GM23338 (cell line): ENCODE results near the gene EBI3. TPM values are rescaled to one million over a fixed set of nuclear protein-coding genes. Genes with fewer than 3 reads are reported as not detected.

ENCODE experiments used
- ATAC-seq: fragments of 200-7000 bp; cut with Tn5 transposase; 3 replicates; pipeline ENCODE4 v1.9.1; 2020
- DNase-seq: peaks from one replicate; pipeline ENCODE4 v3.0.0-alpha.2; 2015; ENCODE audit warnings: low spot score
- H2AFZ ChIP-seq: fragments of 200-600 bp; sonication (generic); 2 replicates; pipeline ENCODE4 v1.8.0; 2016; ENCODE audit warnings: antibody characterized with exemption, mild to moderate bottlenecking, moderate library complexity
- H3F3A ChIP-seq: fragments of 200-600 bp; sonication (generic); replicated peaks from 2 replicates; pipeline ENCODE4 v1.8.0; 2017; ENCODE audit warnings: antibody characterized with exemption, mixed run types, low read depth
- H3K27ac ChIP-seq: fragments of 200-600 bp; sonication (generic); 2 replicates; pipeline ENCODE4 v1.6.1; 2016; ENCODE audit warnings: low read depth
- H3K27me3 ChIP-seq: fragments of 200-600 bp; sonication (generic); 2 replicates; pipeline ENCODE4 v1.8.0; 2016; ENCODE audit warnings: mild to moderate bottlenecking, mixed run types, moderate library complexity; ENCODE audit not compliant: insufficient read depth
- H3K36me3 ChIP-seq: fragments of 200-600 bp; sonication (generic); 2 replicates; pipeline ENCODE4 v1.8.0; 2016; ENCODE audit warnings: mild to moderate bottlenecking; ENCODE audit not compliant: insufficient read depth
- H3K4me1 ChIP-seq: fragments of 200-600 bp; sonication (generic); 2 replicates; pipeline ENCODE4 v1.8.0; 2016; ENCODE audit warnings: mild to moderate bottlenecking, moderate library complexity; ENCODE audit not compliant: insufficient read depth
- H3K4me2 ChIP-seq: fragments of 200-600 bp; sonication (generic); 2 replicates; pipeline ENCODE4 v1.7.1; 2017; ENCODE audit warnings: mixed run types
- H3K4me3 ChIP-seq: fragments of 200-600 bp; sonication (generic); 2 replicates; pipeline ENCODE4 v1.6.1; 2016; ENCODE audit warnings: mixed run types
- H3K79me2 ChIP-seq: fragments of 200-600 bp; sonication (generic); replicated peaks from 2 replicates; pipeline ENCODE4 v1.8.0; 2017; ENCODE audit warnings: mild to moderate bottlenecking; ENCODE audit not compliant: insufficient read depth
- H3K9me2 ChIP-seq: fragments of 200-600 bp; sonication (generic); 2 replicates; pipeline ENCODE4 v1.8.0; 2017; ENCODE audit not compliant: insufficient read depth
- H4K20me1 ChIP-seq: fragments of 200-600 bp; sonication (generic); replicated peaks from 2 replicates; pipeline ENCODE4 v1.8.0; 2017; ENCODE audit warnings: mild to moderate bottlenecking; ENCODE audit not compliant: insufficient read depth
- H3K27ac Mint-ChIP-seq: 2 replicates; pipeline ENCODE4 v1.8.0; 2020; ENCODE audit warnings: inconsistent platforms, mild to moderate bottlenecking, moderate library complexity, mixed read lengths
- H3K27me3 Mint-ChIP-seq: 3 replicates; pipeline ENCODE4 v1.8.0; 2022; ENCODE audit warnings: low read depth, mild to moderate bottlenecking, moderate library complexity, mixed read lengths, inconsistent platforms; ENCODE audit not compliant: insufficient read depth, poor library complexity
- H3K36me3 Mint-ChIP-seq: 3 replicates; pipeline ENCODE4 v1.8.0; 2021; ENCODE audit warnings: low read depth, mild to moderate bottlenecking, inconsistent platforms, moderate library complexity, mixed read lengths
- H3K4me1 Mint-ChIP-seq: 3 replicates; pipeline ENCODE4 v1.8.0; 2020; ENCODE audit warnings: mild to moderate bottlenecking, inconsistent platforms, mixed read lengths
- H3K4me3 Mint-ChIP-seq: 3 replicates; pipeline ENCODE4 v1.8.0; 2021; ENCODE audit warnings: moderate library complexity, mild to moderate bottlenecking, inconsistent platforms, mixed read lengths
- H3K9me3 Mint-ChIP-seq: 3 replicates; pipeline ENCODE4 v1.8.0; 2020; ENCODE audit warnings: moderate library complexity, mild to moderate bottlenecking, inconsistent platforms, mixed read lengths
- CREB1 ChIP-seq: fragments of 250-450 bp; sonication (Bioruptor Pico); IDR thresholded peaks from 2 replicates; pipeline ENCODE4 v1.5.0; 2020; ENCODE audit warnings: low read depth, mild to moderate bottlenecking, moderate library complexity
- CTCF ChIP-seq, 2 experiments: fragments of 200-600 bp in 1 of 2; sonication (generic) in 1 of 2; conservative IDR thresholded peaks; 2 replicates each; pipeline versions ENCODE4 v1.5.1 to v1.6.1; 2016 to 2017; ENCODE audit warnings: antibody characterized with exemption in 2 of 2, low read depth in 2 of 2, mild to moderate bottlenecking in 2 of 2, moderate library complexity in 1 of 2
- EZH2 ChIP-seq: fragments of 200-600 bp; sonication (generic); IDR thresholded peaks from one replicate; pipeline ENCODE4 v1.8.0; 2017; ENCODE audit warnings: antibody characterized with exemption, mild to moderate bottlenecking, low read depth; ENCODE audit not compliant: unreplicated experiment
- EZH2phosphoT487 ChIP-seq: fragments of 200-600 bp; sonication (generic); IDR thresholded peaks from one replicate; pipeline ENCODE4 v1.8.1; 2018; ENCODE audit warnings: antibody characterized with exemption; ENCODE audit not compliant: unreplicated experiment
- JUNB ChIP-seq: IDR thresholded peaks from one replicate; pipeline ENCODE4 v1.6.1; 2016; ENCODE audit warnings: antibody characterized with exemption; ENCODE audit not compliant: unreplicated experiment
- NANOG ChIP-seq: IDR thresholded peaks from 2 replicates; pipeline ENCODE4 v1.6.1; 2016; ENCODE audit warnings: antibody characterized with exemption, borderline replicate concordance
- POLR2AphosphoS5 ChIP-seq: IDR thresholded peaks from 2 replicates; pipeline ENCODE4 v1.6.1; 2016; ENCODE audit warnings: antibody characterized with exemption, low read depth
- REST ChIP-seq: IDR thresholded peaks from one replicate; pipeline ENCODE4 v1.6.1; 2018; ENCODE audit warnings: antibody characterized with exemption; ENCODE audit not compliant: unreplicated experiment
- STAT1 ChIP-seq: IDR thresholded peaks from one replicate; pipeline ENCODE4 v1.6.1; 2016; ENCODE audit warnings: antibody characterized with exemption; ENCODE audit not compliant: unreplicated experiment
- ZNF114 ChIP-seq: fragments of 250-450 bp; sonication (Bioruptor Pico); IDR thresholded peaks from 2 replicates; pipeline ENCODE4 v1.5.0; 2020; ENCODE audit warnings: mild to moderate bottlenecking, moderate library complexity
- ZNF331 ChIP-seq: fragments of 250-450 bp; sonication (Bioruptor Pico); IDR thresholded peaks from 2 replicates; pipeline ENCODE4 v1.5.0; 2020; ENCODE audit warnings: low read depth, mild to moderate bottlenecking, moderate library complexity
- long read RNA-seq: library from polyadenylated mRNA; unstranded; transcript quantifications from one replicate; pipeline ENCODE4 v2.0.0, GENCODE V29; 2020; ENCODE audit not compliant: unreplicated experiment
- polyA plus RNA-seq: library from polyadenylated mRNA; unstranded; fragments of >200 nt; fragmentation: Nextera tagmentation; extraction: Ambion mirVana; gene quantifications from 2 replicates; pipeline ENCODE4 v1.2.1, GENCODE V29; 2016
- total RNA-seq: library from RNA; depleted of rRNA; stranded (reverse); fragments of >200 nt; shearing (Covaris generic); gene quantifications from 2 replicates; pipeline ENCODE4 v1.2.3, GENCODE V29; 2014; rRNA removed
- TF ChIP-seq, protein P1 (sequence below): fragments of 250-450 bp; sonication (Bioruptor Pico); IDR thresholded peaks from 2 replicates; pipeline ENCODE4 v1.5.0; 2020; ENCODE audit warnings: mild to moderate bottlenecking, moderate library complexity
- TF ChIP-seq, protein P2 (sequence below): IDR thresholded peaks from 2 replicates; pipeline ENCODE4 v1.6.1; 2016; ENCODE audit warnings: antibody characterized with exemption

EBI3 gene
- total RNA-seq: 0.52 TPM in 1 of 2 replicates, not detected in the other
- polyA plus RNA-seq: 1.4 and 1.6 TPM in 2 replicates
- long read RNA-seq: 0 reads

- no peaks in the 10 kb centered on the region for H3K79me2 ChIP-seq
- ATAC-seq (peak; percentile 55), DNase-seq (peak; percentile 37)
- no peaks in the 10 kb centered on the region for H3K27me3 ChIP-seq
- 0 out of 2 replicates have a peak, but pooled peaks cover 3% of the 10 kb centered on the region for H3F3A ChIP-seq
- H3K4me1 ChIP-seq: no peaks in the 10 kb centered on the region; the same call in 1 of the 2 replicates
- peak within 1 kb of the TSS; percentile 66; the same call in 1 of the 2 replicates for H3K4me2 ChIP-seq
- Mint-ChIP-seq H3K4me1 (no peaks in the 10 kb centered on the region), H3K27me3 (peaks cover 7% of the 10 kb centered on the region), H3K36me3 (peaks cover 4% of the 10 kb centered on the region; the same call in 1 of the 3 replicates), H3K4me3 (no peak within 1 kb of the TSS; the same call in 2 of the 3 replicates), H3K27ac (no peak within 1 kb of the TSS), H3K9me3 (no peaks in the 10 kb centered on the region; the same call in 2 of the 3 replicates)
- no peaks in the 10 kb centered on the region for H4K20me1 ChIP-seq
- TF ChIP-seq EZH2phosphoT487 (no peak), NANOG (no peak), CREB1 (CRISPR knock-in tag) (no peak), ZNF331 (CRISPR knock-in tag) (no peak), REST (no peak), EZH2 (no peak), JUNB (no peak), CTCF (conservative IDR thresholded peaks at IDR 0.05; ENCODE audit: low read depth in 2 of 2) (no peak), POLR2AphosphoS5 (no peak), ZNF114 (CRISPR knock-in tag) (no peak), STAT1 (no peak)
- TF ChIP-seq, protein P1, sequence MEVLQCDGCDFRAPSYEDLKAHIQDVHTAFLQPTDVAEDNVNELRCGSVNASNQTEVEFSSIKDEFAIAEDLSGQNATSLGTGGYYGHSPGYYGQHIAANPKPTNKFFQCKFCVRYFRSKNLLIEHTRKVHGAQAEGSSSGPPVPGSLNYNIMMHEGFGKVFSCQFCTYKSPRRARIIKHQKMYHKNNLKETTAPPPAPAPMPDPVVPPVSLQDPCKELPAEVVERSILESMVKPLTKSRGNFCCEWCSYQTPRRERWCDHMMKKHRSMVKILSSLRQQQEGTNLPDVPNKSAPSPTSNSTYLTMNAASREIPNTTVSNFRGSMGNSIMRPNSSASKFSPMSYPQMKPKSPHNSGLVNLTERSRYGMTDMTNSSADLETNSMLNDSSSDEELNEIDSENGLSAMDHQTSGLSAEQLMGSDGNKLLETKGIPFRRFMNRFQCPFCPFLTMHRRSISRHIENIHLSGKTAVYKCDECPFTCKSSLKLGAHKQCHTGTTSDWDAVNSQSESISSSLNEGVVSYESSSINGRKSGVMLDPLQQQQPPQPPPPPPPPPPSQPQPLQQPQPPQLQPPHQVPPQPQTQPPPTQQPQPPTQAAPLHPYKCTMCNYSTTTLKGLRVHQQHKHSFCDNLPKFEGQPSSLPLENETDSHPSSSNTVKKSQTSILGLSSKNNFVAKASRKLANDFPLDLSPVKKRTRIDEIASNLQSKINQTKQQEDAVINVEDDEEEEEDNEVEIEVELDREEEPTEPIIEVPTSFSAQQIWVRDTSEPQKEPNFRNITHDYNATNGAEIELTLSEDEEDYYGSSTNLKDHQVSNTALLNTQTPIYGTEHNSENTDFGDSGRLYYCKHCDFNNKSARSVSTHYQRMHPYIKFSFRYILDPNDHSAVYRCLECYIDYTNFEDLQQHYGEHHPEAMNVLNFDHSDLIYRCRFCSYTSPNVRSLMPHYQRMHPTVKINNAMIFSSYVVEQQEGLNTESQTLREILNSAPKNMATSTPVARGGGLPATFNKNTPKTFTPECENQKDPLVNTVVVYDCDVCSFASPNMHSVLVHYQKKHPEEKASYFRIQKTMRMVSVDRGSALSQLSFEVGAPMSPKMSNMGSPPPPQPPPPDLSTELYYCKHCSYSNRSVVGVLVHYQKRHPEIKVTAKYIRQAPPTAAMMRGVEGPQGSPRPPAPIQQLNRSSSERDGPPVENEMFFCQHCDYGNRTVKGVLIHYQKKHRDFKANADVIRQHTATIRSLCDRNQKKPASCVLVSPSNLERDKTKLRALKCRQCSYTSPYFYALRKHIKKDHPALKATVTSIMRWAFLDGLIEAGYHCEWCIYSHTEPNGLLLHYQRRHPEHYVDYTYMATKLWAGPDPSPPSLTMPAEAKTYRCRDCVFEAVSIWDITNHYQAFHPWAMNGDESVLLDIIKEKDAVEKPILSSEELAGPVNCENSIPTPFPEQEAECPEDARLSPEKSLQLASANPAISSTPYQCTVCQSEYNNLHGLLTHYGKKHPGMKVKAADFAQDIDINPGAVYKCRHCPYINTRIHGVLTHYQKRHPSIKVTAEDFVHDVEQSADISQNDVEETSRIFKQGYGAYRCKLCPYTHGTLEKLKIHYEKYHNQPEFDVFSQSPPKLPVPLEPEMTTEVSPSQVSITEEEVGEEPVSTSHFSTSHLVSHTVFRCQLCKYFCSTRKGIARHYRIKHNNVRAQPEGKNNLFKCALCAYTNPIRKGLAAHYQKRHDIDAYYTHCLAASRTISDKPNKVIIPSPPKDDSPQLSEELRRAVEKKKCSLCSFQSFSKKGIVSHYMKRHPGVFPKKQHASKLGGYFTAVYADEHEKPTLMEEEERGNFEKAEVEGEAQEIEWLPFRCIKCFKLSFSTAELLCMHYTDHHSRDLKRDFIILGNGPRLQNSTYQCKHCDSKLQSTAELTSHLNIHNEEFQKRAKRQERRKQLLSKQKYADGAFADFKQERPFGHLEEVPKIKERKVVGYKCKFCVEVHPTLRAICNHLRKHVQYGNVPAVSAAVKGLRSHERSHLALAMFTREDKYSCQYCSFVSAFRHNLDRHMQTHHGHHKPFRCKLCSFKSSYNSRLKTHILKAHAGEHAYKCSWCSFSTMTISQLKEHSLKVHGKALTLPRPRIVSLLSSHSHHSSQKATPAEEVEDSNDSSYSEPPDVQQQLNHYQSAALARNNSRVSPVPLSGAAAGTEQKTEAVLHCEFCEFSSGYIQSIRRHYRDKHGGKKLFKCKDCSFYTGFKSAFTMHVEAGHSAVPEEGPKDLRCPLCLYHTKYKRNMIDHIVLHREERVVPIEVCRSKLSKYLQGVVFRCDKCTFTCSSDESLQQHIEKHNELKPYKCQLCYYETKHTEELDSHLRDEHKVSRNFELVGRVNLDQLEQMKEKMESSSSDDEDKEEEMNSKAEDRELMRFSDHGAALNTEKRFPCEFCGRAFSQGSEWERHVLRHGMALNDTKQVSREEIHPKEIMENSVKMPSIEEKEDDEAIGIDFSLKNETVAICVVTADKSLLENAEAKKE (CRISPR knock-in tag): no peak
- TF ChIP-seq, protein P2, sequence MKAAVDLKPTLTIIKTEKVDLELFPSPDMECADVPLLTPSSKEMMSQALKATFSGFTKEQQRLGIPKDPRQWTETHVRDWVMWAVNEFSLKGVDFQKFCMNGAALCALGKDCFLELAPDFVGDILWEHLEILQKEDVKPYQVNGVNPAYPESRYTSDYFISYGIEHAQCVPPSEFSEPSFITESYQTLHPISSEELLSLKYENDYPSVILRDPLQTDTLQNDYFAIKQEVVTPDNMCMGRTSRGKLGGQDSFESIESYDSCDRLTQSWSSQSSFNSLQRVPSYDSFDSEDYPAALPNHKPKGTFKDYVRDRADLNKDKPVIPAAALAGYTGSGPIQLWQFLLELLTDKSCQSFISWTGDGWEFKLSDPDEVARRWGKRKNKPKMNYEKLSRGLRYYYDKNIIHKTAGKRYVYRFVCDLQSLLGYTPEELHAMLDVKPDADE: no peak
- 0 out of 2 replicates have a peak within 1 kb of the TSS, but pooled peaks have one; percentile 26 for H3K4me3 ChIP-seq
- H2AFZ ChIP-seq: peak within 1 kb of the TSS; percentile 23
- no peaks in the 10 kb centered on the region for H3K9me2 ChIP-seq
- H3K36me3 ChIP-seq: no peaks in the 10 kb centered on the region
- H3K27ac ChIP-seq: no peak within 1 kb of the TSS
These were observed at the start of gene EBI3 for GRCh38 chr19:4229179-4229931. Gene EBI3 (plus strand): TSS chr19:4229523. CDS start chr19:4229551, 28 bp downstream.
